Cardiac muscle cell (in vitro differentiated cells and primary cell): ENCODE measurements around the gene NDUFA3. TPM values are rescaled to one million over a fixed set of nuclear protein-coding genes. Genes with fewer than 3 reads are reported as not detected.

Experiments
- DNase-seq, 2 donors: peaks; one replicate each; pipeline versions ENCODE4 v3.0.0 to v3.0.0-alpha.2; 2010 to 2017; ENCODE audit warnings: low read depth in 1 of 2, low spot score in 1 of 2
- H3K27ac ChIP-seq: fragments of 200-600 bp; sonication (generic); 2 replicates; pipeline ENCODE4 v1.5.1; 2016
- H3K27me3 ChIP-seq: fragments of 200-600 bp; sonication (generic); 2 replicates; pipeline ENCODE4 v1.6.0; 2016; ENCODE audit warnings: control low read depth
- H3K36me3 ChIP-seq: fragments of 200-600 bp; sonication (generic); 2 replicates; pipeline ENCODE4 v1.5.1; 2016; ENCODE audit warnings: control low read depth
- H3K4me1 ChIP-seq: fragments of 200-600 bp; sonication (generic); 2 replicates; pipeline ENCODE4 v1.8.1; 2017; ENCODE audit warnings: low read depth, mild to moderate bottlenecking, mixed run types
- H3K4me3 ChIP-seq: fragments of 200-600 bp; sonication (generic); 2 replicates; pipeline ENCODE4 v1.5.1; 2016; ENCODE audit warnings: mild to moderate bottlenecking
- H3K9me3 ChIP-seq: fragments of 200-600 bp; sonication (generic); 2 replicates; pipeline ENCODE4 v1.5.1; 2017; ENCODE audit warnings: low read depth, mild to moderate bottlenecking, control low read depth
- CTCF ChIP-seq: IDR thresholded peaks from 2 replicates; pipeline ENCODE4 v1.5.1; 2012; ENCODE audit warnings: low read depth, mild to moderate bottlenecking, low read length
- polyA plus RNA-seq: library from polyadenylated mRNA; unstranded; fragments of >200 nt; fragmentation: Nextera tagmentation; extraction: Ambion mirVana; gene quantifications from 2 replicates; pipeline ENCODE4 v1.2.1, GENCODE V29; 2016
- total RNA-seq: library from RNA; depleted of rRNA; stranded (reverse); fragments of >200 nt; gene quantifications from 2 replicates; pipeline ENCODE4 v1.2.3, GENCODE V29; 2016

Gene NDUFA3
- total and polyA plus RNA-seq, 2 experiments from 2014 or later = 58.8 to 585 TPM

GRCh38 chr19:54074851-54075250 is 27.8 kb upstream of the NDUFA3 start:
- no peaks in the 10 kb centered on the region for H3K4me1 ChIP-seq
- TF ChIP-seq CTCF = no peak

GRCh38 chr19:54077334-54077733 is 25.3 kb upstream of the NDUFA3 start:
- no peaks in the 10 kb centered on the region for H3K36me3 ChIP-seq
- H3K4me1 ChIP-seq = no peaks in the 10 kb centered on the region
- no peaks in the 10 kb centered on the region for H3K27me3 ChIP-seq
- H3K9me3 ChIP-seq = no peaks in the 10 kb centered on the region
- no peak overlapping the region for H3K27ac ChIP-seq
- DNase-seq = no peak
- no peak for TF ChIP-seq CTCF
- no peak overlapping the region for H3K4me3 ChIP-seq

More at GRCh38 chr19:54074851-54075250, 27.8 kb upstream of the NDUFA3 start:
- Histone ChIP-seq H3K36me3 (no peaks in the 10 kb centered on the region), H3K4me3 (no peak overlapping the region), H3K27ac (no peak overlapping the region), H3K9me3 (no peaks in the 10 kb centered on the region), H3K27me3 (no peaks in the 10 kb centered on the region)
- DNase-seq = no peak

GRCh38 chr19:54081032-54081431 is 21.6 kb upstream of the NDUFA3 start, which contains the start of gene TARM1:
Gene TARM1, minus strand, starts transcription at chr19:54081365. Its CDS starts 25 bp downstream, at chr19:54081340.
- TF ChIP-seq CTCF = no peak
- Histone ChIP-seq H3K27ac (no peak within 1 kb of the TSS), H3K9me3 (no peaks in the 10 kb centered on the region), H3K4me3 (no peak within 1 kb of the TSS), H3K27me3 (no peaks in the 10 kb centered on the region), H3K4me1 (no peaks in the 10 kb centered on the region), H3K36me3 (no peaks in the 10 kb centered on the region)
- no peak for DNase-seq

- TF ChIP-seq CTCF = no peak
- Histone ChIP-seq H3K27ac (no peak overlapping the region), H3K9me3 (no peaks in the 10 kb centered on the region), H3K4me1 (no peaks in the 10 kb centered on the region), H3K27me3 (no peaks in the 10 kb centered on the region), H3K36me3 (no peaks in the 10 kb centered on the region), H3K4me3 (no peak overlapping the region)
- DNase-seq = no peak
These were observed 18.2 kb upstream of the NDUFA3 start for GRCh38 chr19:54084410-54084809.

- no peak for DNase-seq
- no peak for TF ChIP-seq CTCF
- H3K9me3 ChIP-seq = no peaks in the 10 kb centered on the region
- H3K27ac ChIP-seq = no peak overlapping the region
- H3K4me3 ChIP-seq = no peak overlapping the region
- H3K27me3 ChIP-seq = peaks cover 29% of the 10 kb centered on the region
- no peaks in the 10 kb centered on the region for H3K4me1 ChIP-seq
- no peaks in the 10 kb centered on the region for H3K36me3 ChIP-seq
These were observed 8.1 kb upstream of the NDUFA3 start for GRCh38 chr19:54094426-54095000.
